Vagina (tissue), 2 donors: ENCODE data around the gene SARDH. TPM values are rescaled to one million over a fixed set of nuclear protein-coding genes. Genes with fewer than 3 reads are reported as not detected.
"Not testable (repeated sequence)": the region's sequence is repeated elsewhere in the genome, so short reads cannot be mapped to it uniquely, and the experiment has no call there.

Experiments used
- DNase-seq, 2 donors: peaks; one replicate each; pipeline ENCODE4 v3.0.0-alpha.2; 2017; ENCODE audit errors: extremely low spot score in 2 of 2
- H3K27ac ChIP-seq: fragments of 200-600 bp; sonication (generic); one replicate; pipeline ENCODE4 v1.5.1; 2019
- H3K27me3 ChIP-seq: fragments of 200-600 bp; sonication (generic); one replicate; pipeline ENCODE4 v1.5.1; 2019
- H3K36me3 ChIP-seq, 2 donors: fragments of 200-600 bp; sonication (generic); one replicate each; pipeline ENCODE4 v1.5.1; 2017 to 2019
- H3K4me1 ChIP-seq: fragments of 200-600 bp; sonication (generic); one replicate; pipeline ENCODE4 v1.5.1; 2019
- H3K4me3 ChIP-seq, 2 donors: fragments of 200-600 bp; sonication (generic); 1 replicate in 1 of 2; 2 replicates in 1 of 2; pipeline ENCODE4 v1.5.1; 2016 to 2019
- H3K9me3 ChIP-seq: fragments of 200-600 bp; sonication (generic); one replicate; pipeline ENCODE4 v1.5.1; 2019
- CTCF ChIP-seq, 3 experiments: fragments of 450-650 bp in 2 of 3; fragments of 200-600 bp in 1 of 3; sonication (generic) in 1 of 3; IDR thresholded peaks; one replicate each; pipeline ENCODE4 v1.5.1; 2017 to 2019; ENCODE audit warnings: antibody characterized with exemption in 3 of 3, mild to moderate bottlenecking in 2 of 3, moderate library complexity in 2 of 3
- POLR2A ChIP-seq, 2 donors: fragments of 450-650 bp; IDR thresholded peaks; one replicate each; pipeline ENCODE4 v1.6.1; 2017; ENCODE audit warnings: antibody characterized with exemption in 2 of 2, mild to moderate bottlenecking in 2 of 2, moderate library complexity in 2 of 2
- POLR2AphosphoS5 ChIP-seq, 2 donors: sonication (generic); formaldehyde crosslinking; IDR thresholded peaks; one replicate each; pipeline ENCODE4 v1.9.0; 2017; ENCODE audit warnings: antibody characterized with exemption in 2 of 2, mild to moderate bottlenecking in 2 of 2, low read depth in 1 of 2; ENCODE audit not compliant: insufficient read depth in 1 of 2
- intact Hi-C: fragments of 100-400 bp; cut with DNase I; formaldehyde crosslinking; loops from one replicate; pipeline ENCODE4 v1.15.1; 2023
- total RNA-seq: library from RNA; depleted of rRNA; stranded (reverse); fragments of >200 nt; gene quantifications from one replicate; pipeline ENCODE4 v1.2.3, GENCODE V29; 2016

SARDH gene
- total RNA-seq, 1 donor from 2014 or later = 2.0 TPM

GRCh38 chr9:133677126-133678010 lies 60.8 kb downstream of the SARDH start:
- H3K4me1 ChIP-seq = peaks cover 6% of the 10 kb centered on the region
- H3K27ac ChIP-seq = no peak overlapping the region
- H3K9me3 ChIP-seq = no peaks in the 10 kb centered on the region
- no peak for TF ChIP-seq POLR2A (IDR thresholded peaks at IDR 0.05)
- TF ChIP-seq CTCF (IDR thresholded peaks at IDR 0.05) = no peak
- no peak for TF ChIP-seq POLR2AphosphoS5 (IDR thresholded peaks at IDR 0.05; ENCODE audit: insufficient read depth in 1 of 2, low read depth in 1 of 2)
- intact Hi-C loops = no loop called here
- H3K36me3 ChIP-seq = no peaks in the 10 kb centered on the region
- H3K4me3 ChIP-seq = no peak overlapping the region
- no peak for DNase-seq
- no peaks in the 10 kb centered on the region for H3K27me3 ChIP-seq

- intact Hi-C loops = no loop called here
- H3K36me3 ChIP-seq = no peaks in the 10 kb centered on the region
- no peaks in the 10 kb centered on the region for H3K9me3 ChIP-seq
- TF ChIP-seq POLR2A (IDR thresholded peaks at IDR 0.05) (no peak), POLR2AphosphoS5 (IDR thresholded peaks at IDR 0.05; ENCODE audit: insufficient read depth in 1 of 2, low read depth in 1 of 2) (no peak), CTCF (IDR thresholded peaks at IDR 0.05) (no peak)
- peaks cover 6% of the 10 kb centered on the region for H3K4me1 ChIP-seq
- no peaks in the 10 kb centered on the region for H3K27me3 ChIP-seq
- no peak for DNase-seq
- no peak overlapping the region for H3K27ac ChIP-seq
- no peak overlapping the region for H3K4me3 ChIP-seq
Measured at GRCh38 chr9:133676450-133676849, 61.7 kb downstream of the SARDH start.

- H3K27ac ChIP-seq, H3K27me3 ChIP-seq, H3K36me3 ChIP-seq, H3K4me1 ChIP-seq, intact Hi-C loops, H3K4me3 ChIP-seq, H3K9me3 ChIP-seq, DNase-seq: not testable (repeated sequence)
Measured at GRCh38 chr9:133675796-133676195, 62.4 kb downstream of the SARDH start.

- H3K4me1 ChIP-seq = no peaks in the 10 kb centered on the region
- TF ChIP-seq CTCF (IDR thresholded peaks at IDR 0.05) (no peak), POLR2AphosphoS5 (IDR thresholded peaks at IDR 0.05; ENCODE audit: insufficient read depth in 1 of 2, low read depth in 1 of 2) (no peak), POLR2A (IDR thresholded peaks at IDR 0.05) (no peak)
Measured at GRCh38 chr9:133674091-133674490, 64.1 kb downstream of the SARDH start.

GRCh38 chr9:133673258-133673655 lies 64.9 kb downstream of the SARDH start:
- H3K36me3 ChIP-seq = no peaks in the 10 kb centered on the region
- TF ChIP-seq POLR2AphosphoS5 (IDR thresholded peaks at IDR 0.05; ENCODE audit: insufficient read depth in 1 of 2, low read depth in 1 of 2) (no peak), CTCF (IDR thresholded peaks at IDR 0.05) (no peak), POLR2A (IDR thresholded peaks at IDR 0.05) (no peak)
- no peak overlapping the region for H3K4me3 ChIP-seq
- no peaks in the 10 kb centered on the region for H3K9me3 ChIP-seq
- no peaks in the 10 kb centered on the region for H3K27me3 ChIP-seq
- H3K27ac ChIP-seq = no peak overlapping the region
- intact Hi-C loops = no loop called here
- H3K4me1 ChIP-seq = no peaks in the 10 kb centered on the region
- DNase-seq = no peak

More at GRCh38 chr9:133674091-133674490, 64.1 kb downstream of the SARDH start:
- no peak for DNase-seq
- Histone ChIP-seq H3K9me3 (no peaks in the 10 kb centered on the region), H3K27me3 (no peaks in the 10 kb centered on the region), H3K27ac (no peak overlapping the region), H3K4me3 (no peak overlapping the region), H3K36me3 (no peaks in the 10 kb centered on the region)
- intact Hi-C loops = no loop called here
